Activated T-helper 2 cell treated with anti-CD3 and anti-CD28 coated beads, Interferon-gamma antibody, Interleukin-2, Interleukin-4, amounts not matched to agents 10 μg/mL and 5 μg/mL and 100 μg/mL, durations not matched to agents 14 hours and 24 hours and 36 hours (primary cell): ENCODE results near the gene TOMM7. TPM values are rescaled to one million over a fixed set of nuclear protein-coding genes. Genes with fewer than 3 reads are reported as not detected.
"Not testable (repeated sequence)": the region's sequence is repeated elsewhere in the genome, so short reads cannot be mapped to it uniquely, and the experiment has no call there.

ENCODE experiments used
- DNase-seq: peaks from one replicate; pipeline ENCODE4 v3.0.0; 2021; ENCODE audit warnings: low spot score
- H3K27ac Mint-ChIP-seq: one replicate; pipeline ENCODE4 v1.8.0; 2021; ENCODE audit warnings: mixed read lengths
- H3K27me3 Mint-ChIP-seq: one replicate; pipeline ENCODE4 v1.8.0; 2021; ENCODE audit warnings: low read depth, mixed read lengths
- H3K36me3 Mint-ChIP-seq: one replicate; pipeline ENCODE4 v1.8.0; 2021; ENCODE audit warnings: low read depth, mixed read lengths
- H3K4me1 Mint-ChIP-seq: one replicate; pipeline ENCODE4 v1.8.0; 2021; ENCODE audit warnings: low read depth, mixed read lengths
- H3K4me3 Mint-ChIP-seq: one replicate; pipeline ENCODE4 v1.8.0; 2021; ENCODE audit warnings: low read depth, mild to moderate bottlenecking, moderate library complexity, mixed read lengths
- H3K9me3 Mint-ChIP-seq: one replicate; pipeline ENCODE4 v1.8.0; 2021; ENCODE audit warnings: mixed read lengths
- intact Hi-C: fragments of 100-400 bp; cut with micrococcal nuclease; formaldehyde crosslinking; loops from one replicate; pipeline ENCODE4 v1.15.1; 2023
- total RNA-seq: library from RNA; stranded (reverse); gene quantifications from 2 replicates; pipeline ENCODE4 v1.2.3, GENCODE V29; 2022

TOMM7 gene
- total RNA-seq, 1 donor from 2014 or later = 221 TPM

DNA sequence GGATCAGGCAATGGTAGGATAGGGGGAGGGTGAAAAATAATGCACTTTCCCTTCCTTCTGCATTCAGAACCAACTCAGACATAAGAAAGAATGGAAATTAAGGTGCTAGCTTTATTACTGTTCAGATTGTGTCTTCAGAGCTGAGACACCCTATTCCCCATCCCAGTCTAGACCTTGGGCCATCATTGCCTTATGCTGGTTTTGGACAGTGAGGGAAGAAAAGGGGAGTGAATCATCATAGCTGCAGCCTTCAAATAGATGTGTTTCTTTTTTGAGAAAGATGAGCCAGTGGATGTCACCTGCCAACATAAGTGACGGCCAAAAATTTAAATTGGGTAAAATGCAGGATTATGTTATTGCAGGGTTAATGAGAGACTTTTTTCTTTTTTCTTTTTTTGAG is 27.0 kb upstream of the TOMM7 start:
- no peak overlapping the region for H3K27ac Mint-ChIP-seq
- no peak for DNase-seq
- intact Hi-C loops = loop anchor here (10.0 kb wide), 1 partner anchor 335 kb away; the partner anchor contains the start of gene NUP42
- H3K27me3 Mint-ChIP-seq = peaks cover 3% of the 10 kb centered on the region
- no peaks in the 10 kb centered on the region for H3K9me3 Mint-ChIP-seq
- H3K4me1 Mint-ChIP-seq = peaks cover 12% of the 10 kb centered on the region
- H3K4me3 Mint-ChIP-seq = no peak overlapping the region
- peaks cover 3% of the 10 kb centered on the region for H3K36me3 Mint-ChIP-seq

DNA sequence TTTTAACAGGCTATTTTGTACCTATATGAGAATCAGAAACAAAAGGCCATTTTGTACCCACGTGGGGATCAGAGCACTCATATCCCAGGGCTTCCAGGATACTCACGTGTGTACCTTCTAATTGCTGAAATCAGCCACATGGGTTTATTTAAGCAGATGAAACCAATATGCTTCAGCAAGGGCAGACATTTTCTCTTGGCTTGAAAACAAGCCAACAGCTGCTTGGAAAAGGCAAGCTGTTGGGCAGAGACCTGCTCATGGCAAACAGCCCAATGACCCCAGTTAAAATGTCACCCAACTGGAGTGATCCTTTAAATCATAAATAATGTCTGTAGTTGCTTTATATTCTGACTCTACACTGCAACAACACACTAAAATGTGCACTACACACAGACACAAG is 26.5 kb upstream of the TOMM7 start:
- H3K9me3 Mint-ChIP-seq = no peaks in the 10 kb centered on the region

DNA sequence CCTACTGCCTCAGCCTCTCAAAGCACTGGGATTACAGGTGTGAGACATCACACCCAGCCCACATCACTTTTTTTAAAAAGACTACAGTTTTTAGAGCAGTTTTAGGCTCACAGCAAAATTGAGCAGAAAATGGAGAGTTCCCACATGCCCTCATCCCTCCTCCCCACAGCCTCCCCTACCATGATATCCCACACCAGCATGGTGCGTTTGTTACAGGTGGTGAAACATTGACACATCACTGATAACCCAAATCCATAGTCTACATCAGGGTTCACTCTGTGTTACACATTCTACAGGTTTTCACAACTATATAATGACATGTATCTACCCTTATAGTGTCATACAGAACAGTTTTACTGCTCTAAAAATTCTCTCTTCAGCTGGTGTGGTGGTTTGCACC is 24.3 kb upstream of the TOMM7 start:
- intact Hi-C loops = no loop called here
- DNase-seq = no peak
- Mint-ChIP-seq H3K36me3 (no peaks in the 10 kb centered on the region), H3K9me3 (no peaks in the 10 kb centered on the region), H3K27me3 (peaks cover 3% of the 10 kb centered on the region), H3K27ac (no peak overlapping the region), H3K4me1 (peaks cover 7% of the 10 kb centered on the region), H3K4me3 (no peak overlapping the region)

More for the DNA sequence above, 26.5 kb upstream of the TOMM7 start:
- Mint-ChIP-seq H3K27me3 (peaks cover 3% of the 10 kb centered on the region), H3K27ac (no peak overlapping the region), H3K36me3 (no peaks in the 10 kb centered on the region), H3K4me1 (peaks cover 12% of the 10 kb centered on the region), H3K4me3 (no peak overlapping the region)
- intact Hi-C loops = no loop called here
- DNase-seq = no peak

DNA sequence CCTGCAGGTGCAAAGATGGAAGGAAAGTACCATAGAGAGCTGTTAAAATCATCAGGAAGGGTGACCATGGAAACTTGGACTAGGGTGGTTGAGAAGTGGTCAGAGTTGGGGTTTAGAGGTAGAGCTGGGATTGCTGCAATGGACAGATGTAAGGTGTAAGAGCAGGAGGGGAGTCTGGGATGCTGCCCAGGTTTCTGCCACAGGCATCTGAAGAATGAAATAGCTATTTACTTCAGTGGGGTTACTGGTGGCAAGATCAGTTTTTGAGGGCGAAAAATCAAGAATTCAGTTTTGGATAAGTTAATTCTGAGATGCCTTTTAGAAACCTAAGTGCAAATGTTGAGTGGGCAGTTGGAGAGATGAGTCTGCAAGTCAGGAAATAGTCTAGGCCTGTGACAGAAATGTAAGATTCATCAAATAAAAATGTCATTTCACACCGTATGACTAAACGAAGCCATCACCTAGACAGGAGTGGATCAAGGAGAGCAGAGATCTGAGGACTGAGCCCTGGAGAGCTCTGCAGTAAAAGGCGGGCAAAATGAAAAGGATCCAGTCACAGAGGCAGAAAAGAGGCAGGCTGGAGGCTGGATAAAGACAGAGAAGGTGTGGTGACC is 22.7 kb upstream of the TOMM7 start:
- H3K4me3 Mint-ChIP-seq = no peak overlapping the region
- peaks cover 7% of the 10 kb centered on the region for H3K4me1 Mint-ChIP-seq
- no peaks in the 10 kb centered on the region for H3K36me3 Mint-ChIP-seq
- no peak for DNase-seq
- H3K27ac Mint-ChIP-seq = no peak overlapping the region
- H3K27me3 Mint-ChIP-seq = peaks cover 3% of the 10 kb centered on the region
- no peaks in the 10 kb centered on the region for H3K9me3 Mint-ChIP-seq
- intact Hi-C loops = no loop called here

DNA sequence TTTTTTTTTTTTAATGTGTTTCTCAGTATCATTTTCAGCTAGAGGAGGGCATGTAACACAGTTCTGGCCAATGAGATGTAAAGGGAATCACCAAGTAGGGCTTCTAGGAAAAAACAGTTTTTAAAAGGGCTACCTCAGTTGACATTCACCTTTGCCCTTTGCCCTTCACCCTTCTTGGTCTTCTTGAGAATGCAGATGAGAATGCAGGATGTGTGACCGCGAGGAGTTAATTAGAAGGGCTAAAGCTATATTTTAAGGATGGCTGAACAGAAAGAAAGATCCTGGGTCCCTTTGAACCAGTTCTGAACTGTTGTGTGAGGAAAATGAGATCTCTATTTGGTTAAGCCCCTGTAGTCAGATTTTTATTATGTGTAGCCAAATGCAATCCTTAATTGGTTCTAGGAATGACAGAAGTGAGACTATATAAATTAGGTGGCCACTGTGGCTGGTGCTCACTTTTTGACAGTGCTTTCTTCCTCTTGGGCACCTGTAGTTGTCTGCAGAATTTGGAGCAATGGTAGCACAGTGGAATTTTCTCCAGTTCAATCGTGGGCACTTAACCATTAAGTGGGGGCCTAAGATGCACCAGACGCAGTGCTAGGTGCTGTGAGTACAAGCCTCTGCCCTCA is 21.1 kb upstream of the TOMM7 start:
- Mint-ChIP-seq H3K4me1 (peaks cover 7% of the 10 kb centered on the region), H3K27me3 (peaks cover 9% of the 10 kb centered on the region), H3K27ac (no peak overlapping the region), H3K36me3 (no peaks in the 10 kb centered on the region), H3K9me3 (no peaks in the 10 kb centered on the region), H3K4me3 (no peak overlapping the region)
- no peak for DNase-seq
- intact Hi-C loops = no loop called here

DNA sequence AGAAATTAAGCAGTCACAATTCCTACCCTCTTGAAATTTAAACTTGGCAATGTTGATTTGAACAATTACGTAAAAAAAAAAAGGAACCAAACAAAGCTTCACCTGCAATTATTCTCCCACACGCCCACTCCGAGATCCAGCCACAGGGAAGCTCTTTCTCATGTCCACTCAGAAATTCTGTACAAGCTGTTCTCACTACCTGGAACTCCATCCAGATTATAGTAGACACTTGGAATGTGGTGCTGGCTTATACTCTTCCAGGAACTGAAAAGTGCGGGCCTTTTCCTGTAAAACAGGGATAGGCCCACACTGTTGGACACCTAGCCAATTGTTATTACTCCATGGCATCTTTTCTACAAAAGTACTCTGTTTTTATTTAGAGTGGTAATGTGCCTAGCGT is 20.3 kb upstream of the TOMM7 start:
- H3K4me3 Mint-ChIP-seq = no peak overlapping the region
- peaks cover 7% of the 10 kb centered on the region for H3K27me3 Mint-ChIP-seq
- no peak for DNase-seq
- peaks cover 7% of the 10 kb centered on the region for H3K4me1 Mint-ChIP-seq
- H3K27ac Mint-ChIP-seq = no peak overlapping the region
- H3K36me3 Mint-ChIP-seq = no peaks in the 10 kb centered on the region
- H3K9me3 Mint-ChIP-seq = no peaks in the 10 kb centered on the region
- intact Hi-C loops = no loop called here

DNA sequence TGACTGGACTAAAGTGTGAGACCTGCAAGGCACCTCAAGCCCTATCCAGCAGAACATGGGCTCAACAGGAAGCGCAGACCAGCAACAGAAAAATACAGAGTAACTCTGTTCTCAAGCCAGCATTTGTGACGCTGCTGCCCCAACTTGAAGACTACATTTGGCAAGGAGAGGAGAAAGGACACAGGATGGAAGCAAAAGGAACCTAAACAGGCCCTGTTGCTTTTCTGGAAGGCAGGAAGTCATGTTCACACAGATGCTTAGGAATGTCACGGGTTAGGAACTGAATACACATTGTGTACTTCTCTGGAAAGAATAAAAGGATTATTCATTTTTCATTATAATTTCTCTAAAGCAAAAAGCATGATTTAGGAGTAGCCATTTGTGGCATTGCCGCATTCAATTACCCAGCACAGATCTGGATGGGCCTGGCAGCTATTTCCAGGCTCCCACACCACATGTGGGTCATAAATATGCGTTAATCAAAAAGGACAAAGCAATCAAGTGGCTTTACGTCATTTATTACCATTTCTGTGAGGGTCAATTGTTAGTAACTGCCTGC is 19.8 kb upstream of the TOMM7 start:
- Mint-ChIP-seq H3K4me1 (peaks cover 7% of the 10 kb centered on the region), H3K9me3 (no peaks in the 10 kb centered on the region), H3K27ac (no peak overlapping the region), H3K4me3 (no peak overlapping the region), H3K27me3 (peaks cover 7% of the 10 kb centered on the region), H3K36me3 (no peaks in the 10 kb centered on the region)
- DNase-seq = no peak
- intact Hi-C loops = no loop called here

DNA sequence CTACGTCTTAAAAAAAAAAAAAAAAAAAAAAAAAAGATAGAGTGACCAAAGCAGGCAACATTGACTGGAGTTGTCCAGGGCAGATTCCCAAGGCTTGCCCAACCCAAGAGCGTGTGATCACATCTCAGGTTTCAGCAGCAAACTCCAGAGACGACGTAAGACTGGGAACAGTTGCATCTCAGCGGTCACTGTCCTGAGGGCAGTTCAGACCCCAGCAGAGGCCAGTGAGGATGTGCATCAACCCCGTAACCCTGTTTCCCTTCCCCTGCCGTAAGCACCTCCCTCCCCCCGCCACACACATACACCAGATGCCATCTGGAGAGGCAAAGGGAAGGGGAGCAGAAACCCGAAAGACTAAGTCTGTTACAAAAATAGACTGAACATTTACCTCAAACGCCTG is 19.3 kb upstream of the TOMM7 start:
- no peaks in the 10 kb centered on the region for H3K36me3 Mint-ChIP-seq
- no peak overlapping the region for H3K4me3 Mint-ChIP-seq
- H3K9me3 Mint-ChIP-seq = no peaks in the 10 kb centered on the region
- peaks cover 7% of the 10 kb centered on the region for H3K4me1 Mint-ChIP-seq
- intact Hi-C loops = no loop called here
- no peak overlapping the region for H3K27ac Mint-ChIP-seq
- H3K27me3 Mint-ChIP-seq = peaks cover 7% of the 10 kb centered on the region
- no peak for DNase-seq

DNA sequence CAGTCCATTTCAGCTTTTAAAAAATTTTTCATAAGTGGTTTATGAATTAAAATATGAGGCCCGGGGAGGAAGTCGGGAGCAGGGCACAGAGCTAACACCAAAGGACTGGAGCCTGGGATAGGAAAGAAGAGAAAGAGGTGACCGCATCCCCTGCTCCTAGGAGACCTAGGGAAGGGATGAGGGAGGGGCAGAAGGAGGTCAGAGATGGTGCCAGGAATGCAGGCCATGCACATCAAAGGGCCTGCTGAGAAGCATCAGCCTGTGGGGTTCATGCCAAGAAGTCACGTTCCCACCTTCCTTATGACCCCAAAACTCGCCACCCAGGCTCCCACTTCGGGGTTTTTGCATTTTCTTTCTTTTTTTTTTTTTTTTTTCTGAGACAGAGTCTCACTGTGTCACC is 14.7 kb upstream of the TOMM7 start:
- H3K9me3 Mint-ChIP-seq = no peaks in the 10 kb centered on the region
- peaks cover 7% of the 10 kb centered on the region for H3K27me3 Mint-ChIP-seq
- intact Hi-C loops = no loop called here
- DNase-seq = no peak
- H3K36me3 Mint-ChIP-seq = no peaks in the 10 kb centered on the region
- H3K27ac Mint-ChIP-seq = no peak overlapping the region
- H3K4me1 Mint-ChIP-seq = no peaks in the 10 kb centered on the region
- H3K4me3 Mint-ChIP-seq = no peak overlapping the region

DNA sequence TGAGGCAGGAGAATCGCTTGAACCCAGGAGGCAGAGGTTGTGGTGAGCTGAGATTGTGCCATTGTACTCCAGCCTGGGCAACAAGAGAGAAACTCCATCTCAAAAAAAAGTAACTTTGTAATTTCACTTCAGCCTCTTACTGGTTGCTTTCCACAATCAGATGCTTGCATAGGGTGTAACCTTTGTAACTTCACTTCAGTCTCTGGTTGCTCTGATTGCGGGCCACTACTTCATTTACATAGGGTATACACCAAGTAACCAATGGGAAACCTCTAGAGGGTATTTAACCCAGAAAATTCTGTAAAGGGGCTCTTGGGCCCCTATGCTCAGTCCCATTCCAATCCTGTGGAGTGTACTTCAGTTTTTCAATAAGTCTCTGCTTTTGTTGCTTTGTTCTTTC is 13.9 kb upstream of the TOMM7 start:
- DNase-seq, intact Hi-C loops, H3K27ac Mint-ChIP-seq, H3K9me3 Mint-ChIP-seq, H3K4me3 Mint-ChIP-seq, H3K4me1 Mint-ChIP-seq, H3K27me3 Mint-ChIP-seq, H3K36me3 Mint-ChIP-seq: not testable (repeated sequence)

DNA sequence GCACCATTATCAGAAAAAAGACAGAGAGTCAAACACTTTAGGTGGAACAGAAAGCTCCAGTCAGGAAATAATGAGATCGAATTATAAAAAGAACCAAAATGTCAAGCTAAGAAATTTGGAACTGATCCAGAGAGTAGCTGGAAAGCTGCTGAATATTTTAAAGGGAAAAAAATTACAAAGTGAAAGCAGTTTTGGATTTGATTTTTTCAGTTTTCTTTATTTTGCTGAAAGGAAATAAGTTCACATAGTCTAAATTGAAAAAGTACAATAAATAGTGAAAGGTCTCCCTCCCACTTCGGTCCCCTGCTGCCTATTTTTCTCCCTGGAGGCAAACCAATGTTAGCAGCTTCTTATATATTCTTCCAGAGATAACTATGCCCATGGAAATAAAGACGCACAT is 11.3 kb upstream of the TOMM7 start:
- no peaks in the 10 kb centered on the region for H3K9me3 Mint-ChIP-seq
- peaks cover 6% of the 10 kb centered on the region for H3K27me3 Mint-ChIP-seq
- no peaks in the 10 kb centered on the region for H3K4me1 Mint-ChIP-seq
- intact Hi-C loops = no loop called here
- H3K4me3 Mint-ChIP-seq = no peak overlapping the region
- DNase-seq = no peak
- H3K27ac Mint-ChIP-seq = no peak overlapping the region
- H3K36me3 Mint-ChIP-seq = no peaks in the 10 kb centered on the region

DNA sequence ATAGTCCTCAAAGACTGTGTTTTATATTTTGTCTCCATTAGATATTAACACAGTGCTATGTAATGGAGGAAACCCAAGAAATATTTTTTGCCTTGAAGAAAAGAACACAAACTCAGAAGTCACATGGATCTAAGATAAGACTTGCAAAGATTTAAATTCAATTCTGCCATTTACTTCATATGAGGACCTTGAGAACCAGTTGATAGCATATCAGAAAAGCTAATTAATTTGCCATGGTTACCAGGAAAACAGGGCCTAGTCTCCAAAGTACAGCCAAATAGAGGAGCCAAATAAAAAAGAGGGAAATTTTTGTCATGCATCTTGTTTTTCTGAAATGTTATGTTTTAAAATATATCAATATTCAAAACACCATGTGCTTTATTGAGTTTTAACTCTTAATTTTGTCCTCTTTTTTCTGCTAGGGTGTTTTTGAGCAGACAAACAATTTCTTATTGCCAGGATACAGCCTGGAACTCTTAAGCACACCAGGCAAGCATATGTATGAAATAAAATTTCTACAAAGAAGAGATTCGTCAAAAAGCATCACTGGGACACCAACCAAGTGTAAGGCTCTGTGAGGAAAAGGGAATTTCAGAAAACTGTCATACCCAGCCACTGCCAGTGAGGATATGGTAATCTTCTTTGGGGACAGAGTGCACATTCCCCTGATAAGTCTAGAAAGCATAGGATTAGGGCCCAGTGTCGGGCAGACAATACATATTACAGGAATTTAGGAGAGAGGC is 10.6 kb upstream of the TOMM7 start:
- no peak for DNase-seq
- intact Hi-C loops = no loop called here
- H3K4me3 Mint-ChIP-seq = no peak overlapping the region
- no peaks in the 10 kb centered on the region for H3K9me3 Mint-ChIP-seq
- H3K27me3 Mint-ChIP-seq = peaks cover 6% of the 10 kb centered on the region
- no peak overlapping the region for H3K27ac Mint-ChIP-seq
- no peaks in the 10 kb centered on the region for H3K4me1 Mint-ChIP-seq
- no peaks in the 10 kb centered on the region for H3K36me3 Mint-ChIP-seq

DNA sequence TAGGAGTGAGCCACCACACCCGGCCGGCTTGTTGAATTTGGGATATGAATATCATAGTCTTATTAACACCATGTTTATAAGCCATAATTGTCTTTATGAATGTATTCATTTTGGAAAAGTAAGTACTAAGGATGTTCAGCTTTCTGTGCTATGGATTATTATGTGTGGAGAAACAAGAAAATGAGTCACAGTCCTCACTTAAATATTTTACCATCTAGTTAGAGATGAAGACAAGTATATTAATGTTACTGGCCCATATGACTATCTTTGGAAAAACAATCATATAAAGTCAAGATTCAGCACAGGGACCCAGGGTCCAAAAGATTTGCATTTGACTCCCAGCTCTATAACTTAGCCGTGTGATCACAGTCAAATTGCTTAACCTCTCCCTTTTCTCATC is 9.8 kb upstream of the TOMM7 start:
- Mint-ChIP-seq H3K4me1 (no peaks in the 10 kb centered on the region), H3K9me3 (no peaks in the 10 kb centered on the region), H3K27me3 (peaks cover 8% of the 10 kb centered on the region), H3K36me3 (no peaks in the 10 kb centered on the region), H3K4me3 (no peak overlapping the region), H3K27ac (no peak overlapping the region)
- no peak for DNase-seq
- intact Hi-C loops = no loop called here
